NCI-H187 (cell line): Measurements from ENCODE around the gene RXFP2.

Source experiments
- DNase-seq, 2 experiments: peaks; one replicate each; lab custom pipeline; 2025; lab: John Stamatoyannopoulos, UW

The RXFP2 gene

GRCh38 chr13:31769575-31769974, 30.2 kb downstream of the RXFP2 start:
- no peak for DNase-seq

DNA sequence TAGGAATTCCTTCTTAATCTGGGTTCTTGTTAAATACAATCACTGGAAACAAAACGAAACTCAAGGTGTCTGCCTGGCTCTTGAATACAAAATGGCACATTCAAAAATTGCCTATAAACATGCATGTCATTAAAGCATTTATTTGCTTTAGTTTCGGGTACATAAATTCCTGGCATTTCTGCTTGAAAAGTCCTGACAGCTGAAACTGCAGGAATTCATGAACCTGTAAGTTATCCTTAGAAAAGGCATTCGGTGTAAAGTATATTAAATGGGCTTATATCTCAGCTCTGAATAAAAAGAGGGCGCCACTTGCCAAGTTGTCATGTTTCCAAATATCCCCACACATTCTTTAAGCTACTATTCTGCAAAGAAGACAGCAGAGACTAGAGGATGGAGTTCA, 32.9 kb downstream of the RXFP2 start:
- no peak for DNase-seq

DNA sequence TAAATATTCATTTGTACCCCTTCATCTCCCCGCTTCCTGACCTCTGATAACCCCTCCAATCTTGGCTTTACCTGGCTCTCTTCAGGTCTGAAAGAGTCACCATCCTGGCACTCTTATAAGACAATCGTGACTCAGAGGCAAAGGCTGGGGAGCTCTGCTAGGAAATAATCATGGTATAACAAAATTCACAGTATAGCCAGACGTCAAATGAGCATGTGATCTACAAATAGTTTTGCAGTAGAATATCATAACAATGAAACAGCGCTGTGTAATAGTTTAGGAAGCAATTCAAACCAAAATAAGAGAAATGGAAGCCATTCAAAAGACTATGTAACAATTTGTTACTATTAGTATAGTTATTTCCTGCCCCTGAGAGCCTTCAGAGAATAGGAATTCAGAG, 34.2 kb downstream of the RXFP2 start:
- DNase-seq, result no peak

- DNase-seq, result no peak
Observed at GRCh38 chr13:31774186-31774750, 34.9 kb downstream of the RXFP2 start.

DNA sequence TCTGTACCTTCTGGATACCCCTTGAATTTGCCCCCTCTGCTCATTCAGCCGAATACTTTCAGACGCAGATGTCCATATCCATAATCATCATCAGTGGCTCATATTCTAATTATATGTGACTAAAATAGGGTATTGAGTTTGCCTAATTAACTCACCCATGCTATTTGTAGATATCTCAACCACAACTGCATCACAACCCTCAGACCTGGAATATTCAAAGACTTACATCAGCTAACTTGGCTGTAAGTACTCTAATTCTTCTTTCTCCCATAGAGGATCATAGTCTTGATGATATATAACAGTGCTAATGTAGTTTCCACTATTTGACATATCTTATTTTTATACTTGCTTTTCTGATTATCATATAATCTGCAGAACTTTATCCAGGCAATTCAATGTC, 35.8 kb downstream of the RXFP2 start:
- DNase-seq, result no peak

DNA sequence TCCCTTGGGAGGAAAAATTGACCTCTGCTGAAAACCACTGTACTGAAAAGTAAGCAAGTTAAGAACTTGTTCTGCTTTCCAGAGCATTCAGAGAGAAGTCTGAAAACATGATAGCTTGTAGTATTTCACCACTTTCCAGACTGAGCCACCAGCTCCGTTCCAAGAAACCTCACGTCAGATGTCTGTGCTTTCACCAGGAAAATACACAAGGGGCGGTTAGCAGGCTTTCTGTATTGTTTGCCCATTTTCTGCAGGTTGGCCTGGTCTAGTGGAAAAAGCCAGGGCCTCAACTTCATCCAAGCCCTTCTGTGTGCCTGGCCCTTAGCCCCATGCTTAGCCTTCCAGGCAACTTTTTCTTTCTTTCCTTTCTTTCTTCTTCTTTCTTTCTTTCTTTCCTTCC, 36.4 kb downstream of the RXFP2 start:
- no peak for DNase-seq

DNA sequence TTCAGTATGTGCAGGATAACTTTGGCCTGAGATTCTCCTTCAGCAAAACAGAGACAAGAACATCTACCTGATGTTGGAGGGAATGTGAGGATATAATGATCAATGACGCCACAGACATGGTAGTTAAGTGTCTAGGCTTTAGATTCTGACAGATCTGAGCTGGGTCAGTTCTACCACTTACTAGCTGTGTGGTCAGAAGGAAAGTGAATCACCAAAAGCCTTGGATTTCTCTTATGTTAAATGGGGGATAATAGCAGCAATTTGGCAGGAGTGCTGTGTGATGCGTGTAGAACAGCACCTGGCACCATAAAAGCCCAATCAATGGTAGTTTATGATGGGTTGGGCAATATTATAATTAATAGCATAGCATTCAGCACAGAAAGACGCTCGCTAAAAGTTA, 41.7 kb downstream of the RXFP2 start:
- DNase-seq, result no peak

GRCh38 chr13:31786011-31786410, 46.7 kb downstream of the RXFP2 start:
- DNase-seq, result no peak

DNA sequence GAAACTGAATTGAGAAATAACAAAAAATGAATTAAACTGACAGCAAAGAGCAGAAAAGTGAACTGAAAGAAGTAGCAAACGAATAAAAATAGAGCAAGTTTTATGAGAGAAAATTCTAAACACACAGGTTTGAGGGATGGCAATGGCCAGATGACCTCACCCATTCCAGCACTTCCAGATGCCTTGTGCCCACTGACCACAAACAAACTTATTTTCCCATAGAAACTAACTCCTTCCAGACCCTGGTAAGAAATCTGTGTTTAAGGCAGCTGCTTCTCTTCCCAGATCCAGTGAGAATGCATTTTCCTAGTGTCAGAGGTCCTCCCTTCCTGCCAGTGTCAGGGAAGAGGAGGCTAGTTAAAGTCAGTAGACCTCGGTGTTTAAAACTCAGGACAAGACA, 51.7 kb downstream of the RXFP2 start:
- DNase-seq, result no peak

DNA sequence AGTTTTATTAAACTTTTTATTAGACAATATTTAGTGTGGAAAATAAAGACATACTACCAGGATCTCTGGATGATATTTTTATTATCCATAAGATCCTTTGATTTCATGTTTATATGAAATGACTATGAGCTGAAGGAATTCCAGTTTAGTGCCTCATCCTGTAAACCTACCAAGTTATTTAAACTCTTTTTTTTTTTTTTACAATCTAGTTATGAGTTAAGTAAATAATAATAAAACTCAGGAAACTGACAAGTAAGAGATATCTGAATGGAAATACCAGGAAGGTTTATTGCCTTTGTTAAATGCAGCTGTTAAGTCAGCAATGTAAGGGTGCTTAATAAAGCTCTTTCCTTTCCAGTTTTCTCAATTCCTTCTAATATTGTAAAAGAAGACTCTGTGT, 53.9 kb downstream of the RXFP2 start:
- DNase-seq, result no peak

DNA sequence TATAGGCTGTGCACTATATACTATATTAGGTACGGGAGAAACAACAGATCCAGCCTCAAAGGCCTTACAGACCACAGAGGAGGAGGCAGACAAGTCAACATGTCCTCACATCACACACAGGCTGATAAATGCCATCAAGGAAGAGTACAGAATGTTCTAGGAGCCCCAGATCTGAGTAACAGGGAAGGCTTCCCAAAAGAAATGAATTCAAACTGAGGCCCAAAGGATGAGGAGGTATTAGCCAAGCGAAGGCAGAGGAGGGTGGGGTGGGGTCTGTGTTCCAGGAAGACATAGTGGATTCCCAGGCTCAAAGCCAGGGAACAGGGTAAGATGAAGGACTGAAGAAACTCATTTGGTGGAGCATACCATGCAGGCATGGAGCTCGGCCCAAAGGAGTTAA, 55.1 kb downstream of the RXFP2 start:
- no peak for DNase-seq

DNA sequence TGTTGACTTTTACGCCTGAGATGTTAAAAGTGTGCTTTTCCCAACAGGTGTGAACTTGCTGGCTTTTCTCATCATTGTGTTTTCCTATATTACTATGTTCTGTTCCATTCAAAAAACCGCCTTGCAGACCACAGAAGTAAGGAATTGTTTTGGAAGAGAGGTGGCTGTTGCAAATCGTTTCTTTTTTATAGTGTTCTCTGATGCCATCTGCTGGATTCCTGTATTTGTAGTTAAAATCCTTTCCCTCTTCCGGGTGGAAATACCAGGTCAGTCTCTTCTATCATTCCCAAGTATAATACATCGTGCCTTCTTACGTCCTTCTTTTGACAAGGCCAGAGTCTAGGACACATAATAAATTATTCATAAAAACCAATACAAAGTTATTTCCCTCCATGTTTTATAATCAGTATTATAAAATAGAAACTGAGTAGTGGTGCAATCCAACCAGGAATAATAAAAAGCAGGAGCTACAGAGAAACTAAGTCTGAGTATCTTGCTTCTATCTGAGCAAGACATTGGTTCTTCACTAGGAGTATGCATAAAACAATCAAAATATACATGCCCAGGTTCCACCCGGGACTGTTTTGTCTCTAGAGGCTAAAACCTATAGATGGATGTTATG, 57.9 kb downstream of the RXFP2 start:
- DNase-seq, result no peak

DNA sequence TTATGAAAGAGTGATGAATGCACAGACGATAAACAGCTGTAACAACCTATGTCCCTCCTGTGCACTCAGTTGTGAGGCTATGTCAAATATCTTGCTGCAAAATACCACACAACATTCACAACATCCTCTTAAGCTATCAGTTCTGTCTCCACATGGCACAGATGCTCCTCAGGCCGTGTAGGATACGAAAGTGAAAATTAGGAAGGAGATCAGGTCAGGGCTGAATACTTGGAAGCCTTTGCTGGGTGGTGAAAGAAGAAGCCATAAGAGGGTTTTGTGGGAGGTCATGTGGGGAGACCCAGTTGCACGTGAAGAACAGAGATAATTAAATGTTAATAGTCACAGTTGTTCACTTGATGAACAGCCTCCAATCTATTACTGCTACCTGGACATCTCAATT, 58.9 kb downstream of the RXFP2 start:
- no peak for DNase-seq

DNA sequence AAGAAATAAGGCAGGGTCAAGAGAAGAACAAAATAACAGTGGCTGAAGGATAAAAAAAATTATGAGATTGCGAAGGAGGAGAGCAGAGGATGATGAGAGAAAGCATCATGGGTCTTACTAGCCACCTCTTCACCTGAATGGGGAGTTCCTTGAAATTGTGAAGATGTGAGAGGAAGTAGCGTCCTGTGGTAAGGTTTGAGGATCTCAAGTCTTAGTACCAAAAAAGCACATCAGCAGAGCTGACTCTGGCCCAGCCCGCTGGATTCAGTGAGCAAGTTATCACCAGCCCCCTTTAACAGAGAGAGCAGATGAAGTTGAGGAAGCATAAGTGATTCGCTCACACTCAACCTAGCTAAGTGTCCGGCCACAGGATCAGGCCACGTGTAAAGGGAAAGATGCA, 61.8 kb downstream of the RXFP2 start:
- no peak for DNase-seq

- no peak for DNase-seq
Observed at GRCh38 chr13:31803311-31803710, 64.0 kb downstream of the RXFP2 start.

DNA sequence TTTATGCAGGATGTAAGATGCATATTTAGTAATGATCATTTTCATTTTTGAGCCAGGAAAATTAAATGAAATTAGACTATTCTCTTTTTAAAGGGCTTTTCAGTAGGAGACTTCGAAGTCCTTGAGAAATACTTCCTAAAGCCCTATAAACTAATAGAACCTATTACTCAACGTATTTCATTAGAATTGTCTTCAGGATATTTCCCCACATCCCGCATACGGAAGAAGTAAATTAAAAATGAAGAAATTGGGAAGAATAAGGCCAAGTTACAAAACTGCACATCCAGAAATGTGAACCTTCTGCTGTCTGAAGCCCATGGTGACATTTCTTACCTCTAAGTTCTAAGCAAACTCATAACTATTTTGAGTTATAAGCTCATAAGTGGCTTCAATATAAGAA, 66.5 kb downstream of the RXFP2 start:
- DNase-seq, result no peak

- no peak for DNase-seq
Observed at GRCh38 chr13:31807090-31807541, 67.8 kb downstream of the RXFP2 start.

- DNase-seq, result no peak
Observed at GRCh38 chr13:31814536-31814935, 75.2 kb downstream of the RXFP2 start.

DNA sequence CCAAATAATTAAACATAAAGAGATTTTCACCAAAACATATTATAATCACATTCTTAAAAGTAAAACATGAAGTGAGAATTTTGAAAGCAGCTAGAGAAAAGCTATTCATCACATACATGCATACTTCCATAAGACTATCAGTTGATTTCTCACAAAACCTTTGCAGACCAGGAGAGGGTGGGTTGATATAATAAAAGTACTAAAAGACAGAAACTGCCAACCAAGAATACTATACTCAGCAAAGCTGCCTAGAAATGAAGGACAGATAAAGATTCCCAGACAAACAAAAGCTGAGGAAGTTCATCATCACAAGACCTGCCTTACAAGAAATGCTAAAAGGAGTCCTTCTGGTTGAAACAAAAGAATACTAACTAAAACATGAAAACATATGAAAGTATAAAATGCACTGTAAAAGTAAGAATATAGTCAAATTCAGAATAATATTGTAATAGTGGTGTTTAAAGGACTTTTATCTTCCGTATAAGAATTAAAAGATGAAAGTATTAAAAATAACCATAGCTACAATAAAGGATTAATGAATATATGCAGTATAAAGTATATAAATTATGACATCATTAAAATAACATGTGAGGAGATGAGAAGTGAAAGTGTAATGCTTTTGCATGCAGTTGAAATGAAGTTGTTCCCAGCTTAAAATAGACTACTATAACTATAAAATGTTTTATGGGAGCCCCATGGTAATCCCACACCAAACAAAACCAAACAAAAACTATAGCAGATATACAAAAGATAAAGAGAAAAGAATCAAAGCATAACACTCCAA, 76.2 kb downstream of the RXFP2 start:
- DNase-seq, result no peak

GRCh38 chr13:31818236-31818635, 78.9 kb downstream of the RXFP2 start:
- DNase-seq, result no peak

DNA sequence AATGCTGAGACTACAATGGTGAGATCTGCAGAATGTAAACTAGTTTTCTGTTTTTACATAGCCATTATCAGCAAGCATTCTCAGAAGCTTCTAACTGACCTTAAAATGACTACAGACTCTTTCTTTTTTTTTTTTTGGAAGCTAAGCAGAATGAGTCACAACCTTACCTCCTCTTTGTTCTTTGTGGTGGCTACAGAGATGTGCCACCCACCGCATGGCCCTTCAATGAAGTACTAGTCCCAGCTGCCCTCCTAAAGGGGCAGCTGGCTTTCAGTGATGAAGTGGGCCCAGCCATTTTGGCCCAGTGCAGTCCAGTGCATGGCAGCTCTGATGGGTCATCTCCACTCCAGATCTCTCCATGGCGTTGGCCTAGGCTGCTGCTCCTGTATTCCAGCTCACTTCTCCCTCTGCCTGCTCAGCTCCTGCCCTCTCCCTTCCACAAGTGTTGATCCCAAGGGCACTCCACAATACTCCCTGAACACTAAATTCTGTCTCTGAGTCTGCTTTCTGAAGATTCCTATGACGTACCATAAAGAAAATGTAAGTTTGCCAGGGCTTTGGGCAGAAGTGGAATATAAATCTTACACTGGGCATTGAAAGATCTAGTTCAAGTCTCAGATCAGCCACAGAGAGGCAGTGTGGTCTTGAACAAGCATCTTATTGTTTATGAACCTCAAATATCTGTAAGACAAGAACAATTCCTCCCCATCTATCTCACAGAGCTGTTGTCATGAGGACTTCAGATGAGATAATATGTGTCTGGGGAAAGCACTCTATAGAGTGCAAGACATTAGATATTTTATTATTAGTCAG, 85.6 kb downstream of the RXFP2 start:
- DNase-seq, result no peak

GRCh38 chr13:31826521-31826920, 87.2 kb downstream of the RXFP2 start:
- DNase-seq, result no peak

- DNase-seq, result no peak
Observed at GRCh38 chr13:31827707-31828106, 88.4 kb downstream of the RXFP2 start.
